PC-9 (cell line): Measurements from ENCODE around the gene CD59.

Experiments used
- CTCF ChIP-seq: fragments of 200-600 bp; sonication (generic); conservative IDR thresholded peaks from 2 replicates; pipeline ENCODE4 v1.6.1; 2017; ENCODE audit warnings: mixed run types, antibody characterized with exemption, mild to moderate bottlenecking, moderate library complexity
- EZH2 ChIP-seq: fragments of 200-600 bp; sonication (generic); IDR thresholded peaks from 2 replicates; pipeline ENCODE4 v1.8.0; 2017; ENCODE audit warnings: antibody characterized with exemption, low read depth

- TF ChIP-seq CTCF = no peak
- no peak for TF ChIP-seq EZH2
These were observed 15.7 kb upstream of the CD59 start for GRCh38 chr11:33751878-33752277.
